Measurements from ENCODE around the gene PEX5L.
A peak's percentile ranks its signal among the peaks of the same experiment; 100 is the strongest.

Gene PEX5L

GRCh38 chr3:179949412-179949811 lies 87.3 kb downstream of the PEX5L start:
- H3K36me3 ChIP-seq (ENCODE audit: control insufficient read depth, insufficient read depth, low read length) = no peaks in the 10 kb centered on the region
- DNase-seq = no peak
- H3K4me3 ChIP-seq (ENCODE audit: insufficient read depth, low read depth, low read length, poor library complexity, severe bottlenecking) = no peak overlapping the region
- no peaks in the 10 kb centered on the region for H3K4me1 ChIP-seq (ENCODE audit: control insufficient read depth, insufficient read depth, low read length, poor library complexity, severe bottlenecking)
- no peak overlapping the region for H3K27ac ChIP-seq (ENCODE audit: insufficient read depth, low read length, poor library complexity, severe bottlenecking)
- no peaks in the 10 kb centered on the region for H3K27me3 ChIP-seq (replicated peaks; ENCODE audit: control insufficient read depth, insufficient read depth, low read length, poor library complexity, severe bottlenecking)
- no peaks in the 10 kb centered on the region for H3K9me3 ChIP-seq (ENCODE audit: control insufficient read depth, low read length)

GRCh38 chr3:179948740-179949139 lies 88.0 kb downstream of the PEX5L start:
- Histone ChIP-seq H3K9me3 (ENCODE audit: control insufficient read depth, low read length) (no peaks in the 10 kb centered on the region), H3K27me3 (replicated peaks; ENCODE audit: control insufficient read depth, insufficient read depth, low read length, poor library complexity, severe bottlenecking) (no peaks in the 10 kb centered on the region), H3K27ac (ENCODE audit: insufficient read depth, low read length, poor library complexity, severe bottlenecking) (no peak overlapping the region), H3K4me1 (ENCODE audit: control insufficient read depth, insufficient read depth, low read length, poor library complexity, severe bottlenecking) (no peaks in the 10 kb centered on the region), H3K36me3 (ENCODE audit: control insufficient read depth, insufficient read depth, low read length) (no peaks in the 10 kb centered on the region), H3K4me3 (ENCODE audit: insufficient read depth, low read depth, low read length, poor library complexity, severe bottlenecking) (no peak overlapping the region)
- DNase-seq = no peak

GRCh38 chr3:179945569-179945968 lies 91.2 kb downstream of the PEX5L start:
- Histone ChIP-seq H3K4me3 (ENCODE audit: insufficient read depth, low read depth, low read length, poor library complexity, severe bottlenecking) (no peak overlapping the region), H3K4me1 (ENCODE audit: control insufficient read depth, insufficient read depth, low read length, poor library complexity, severe bottlenecking) (no peaks in the 10 kb centered on the region), H3K36me3 (ENCODE audit: control insufficient read depth, insufficient read depth, low read length) (no peaks in the 10 kb centered on the region), H3K9me3 (ENCODE audit: control insufficient read depth, low read length) (no peaks in the 10 kb centered on the region), H3K27me3 (replicated peaks; ENCODE audit: control insufficient read depth, insufficient read depth, low read length, poor library complexity, severe bottlenecking) (peaks cover 4% of the 10 kb centered on the region), H3K27ac (ENCODE audit: insufficient read depth, low read length, poor library complexity, severe bottlenecking) (no peak overlapping the region)
- DNase-seq = no peak

- DNase-seq = no peak
- H3K27me3 ChIP-seq (replicated peaks; ENCODE audit: control insufficient read depth, insufficient read depth, low read length, poor library complexity, severe bottlenecking) = peaks cover 4% of the 10 kb centered on the region
- no peak overlapping the region for H3K27ac ChIP-seq (ENCODE audit: insufficient read depth, low read length, poor library complexity, severe bottlenecking)
- H3K9me3 ChIP-seq (ENCODE audit: control insufficient read depth, low read length) = no peaks in the 10 kb centered on the region
- no peak overlapping the region for H3K4me3 ChIP-seq (ENCODE audit: insufficient read depth, low read depth, low read length, poor library complexity, severe bottlenecking)
- no peaks in the 10 kb centered on the region for H3K4me1 ChIP-seq (ENCODE audit: control insufficient read depth, insufficient read depth, low read length, poor library complexity, severe bottlenecking)
- H3K36me3 ChIP-seq (ENCODE audit: control insufficient read depth, insufficient read depth, low read length) = no peaks in the 10 kb centered on the region
These were observed 93.4 kb downstream of the PEX5L start for GRCh38 chr3:179943117-179943880.

- Histone ChIP-seq H3K4me3 (ENCODE audit: insufficient read depth, low read depth, low read length, poor library complexity, severe bottlenecking) (no peak overlapping the region), H3K27me3 (replicated peaks; ENCODE audit: control insufficient read depth, insufficient read depth, low read length, poor library complexity, severe bottlenecking) (peaks cover 4% of the 10 kb centered on the region)
- DNase-seq = no peak
These were observed 94.1 kb downstream of the PEX5L start for GRCh38 chr3:179942553-179943075.

GRCh38 chr3:179935710-179936109 lies 101.0 kb downstream of the PEX5L start:
- DNase-seq = no peak
- Histone ChIP-seq H3K36me3 (ENCODE audit: control insufficient read depth, insufficient read depth, low read length) (no peaks in the 10 kb centered on the region), H3K9me3 (ENCODE audit: control insufficient read depth, low read length) (no peaks in the 10 kb centered on the region), H3K4me1 (ENCODE audit: control insufficient read depth, insufficient read depth, low read length, poor library complexity, severe bottlenecking) (no peaks in the 10 kb centered on the region), H3K4me3 (ENCODE audit: insufficient read depth, low read depth, low read length, poor library complexity, severe bottlenecking) (no peak overlapping the region), H3K27me3 (replicated peaks; ENCODE audit: control insufficient read depth, insufficient read depth, low read length, poor library complexity, severe bottlenecking) (no peaks in the 10 kb centered on the region), H3K27ac (ENCODE audit: insufficient read depth, low read length, poor library complexity, severe bottlenecking) (no peak overlapping the region)

More at GRCh38 chr3:179942553-179943075, 94.1 kb downstream of the PEX5L start:
- Histone ChIP-seq H3K27ac (ENCODE audit: insufficient read depth, low read length, poor library complexity, severe bottlenecking) (no peak overlapping the region), H3K4me1 (ENCODE audit: control insufficient read depth, insufficient read depth, low read length, poor library complexity, severe bottlenecking) (no peaks in the 10 kb centered on the region), H3K9me3 (ENCODE audit: control insufficient read depth, low read length) (no peaks in the 10 kb centered on the region), H3K36me3 (ENCODE audit: control insufficient read depth, insufficient read depth, low read length) (no peaks in the 10 kb centered on the region)

GRCh38 chr3:179933914-179934313 lies 102.8 kb downstream of the PEX5L start:
- DNase-seq = no peak
- no peaks in the 10 kb centered on the region for H3K9me3 ChIP-seq (ENCODE audit: control insufficient read depth, low read length)

GRCh38 chr3:179933080-179933479 lies 103.7 kb downstream of the PEX5L start:
- H3K27me3 ChIP-seq (replicated peaks; ENCODE audit: control insufficient read depth, insufficient read depth, low read length, poor library complexity, severe bottlenecking) = no peaks in the 10 kb centered on the region
- no peak overlapping the region for H3K27ac ChIP-seq (ENCODE audit: insufficient read depth, low read length, poor library complexity, severe bottlenecking)
- H3K36me3 ChIP-seq (ENCODE audit: control insufficient read depth, insufficient read depth, low read length) = no peaks in the 10 kb centered on the region
- no peaks in the 10 kb centered on the region for H3K4me1 ChIP-seq (ENCODE audit: control insufficient read depth, insufficient read depth, low read length, poor library complexity, severe bottlenecking)
- H3K4me3 ChIP-seq (ENCODE audit: insufficient read depth, low read depth, low read length, poor library complexity, severe bottlenecking) = no peak overlapping the region
- no peak for DNase-seq
- no peaks in the 10 kb centered on the region for H3K9me3 ChIP-seq (ENCODE audit: control insufficient read depth, low read length)

More at GRCh38 chr3:179933914-179934313, 102.8 kb downstream of the PEX5L start:
- H3K36me3 ChIP-seq (ENCODE audit: control insufficient read depth, insufficient read depth, low read length) = no peaks in the 10 kb centered on the region
- H3K27me3 ChIP-seq (replicated peaks; ENCODE audit: control insufficient read depth, insufficient read depth, low read length, poor library complexity, severe bottlenecking) = no peaks in the 10 kb centered on the region
- no peak overlapping the region for H3K27ac ChIP-seq (ENCODE audit: insufficient read depth, low read length, poor library complexity, severe bottlenecking)
- no peak overlapping the region for H3K4me3 ChIP-seq (ENCODE audit: insufficient read depth, low read depth, low read length, poor library complexity, severe bottlenecking)
- H3K4me1 ChIP-seq (ENCODE audit: control insufficient read depth, insufficient read depth, low read length, poor library complexity, severe bottlenecking) = no peaks in the 10 kb centered on the region

GRCh38 chr3:179932674-179933073 lies 104.1 kb downstream of the PEX5L start:
- H3K36me3 ChIP-seq (ENCODE audit: control insufficient read depth, insufficient read depth, low read length) = no peaks in the 10 kb centered on the region
- DNase-seq = no peak
- no peaks in the 10 kb centered on the region for H3K27me3 ChIP-seq (replicated peaks; ENCODE audit: control insufficient read depth, insufficient read depth, low read length, poor library complexity, severe bottlenecking)
- no peak overlapping the region for H3K27ac ChIP-seq (ENCODE audit: insufficient read depth, low read length, poor library complexity, severe bottlenecking)
- H3K4me1 ChIP-seq (ENCODE audit: control insufficient read depth, insufficient read depth, low read length, poor library complexity, severe bottlenecking) = no peaks in the 10 kb centered on the region
- no peak overlapping the region for H3K4me3 ChIP-seq (ENCODE audit: insufficient read depth, low read depth, low read length, poor library complexity, severe bottlenecking)
- no peaks in the 10 kb centered on the region for H3K9me3 ChIP-seq (ENCODE audit: control insufficient read depth, low read length)

- DNase-seq = peak in 1 of 3 donors; percentile 13
- Histone ChIP-seq H3K9me3 (ENCODE audit: control insufficient read depth, low read length) (no peaks in the 10 kb centered on the region), H3K4me3 (ENCODE audit: insufficient read depth, low read depth, low read length, poor library complexity, severe bottlenecking) (no peak overlapping the region), H3K27me3 (replicated peaks; ENCODE audit: control insufficient read depth, insufficient read depth, low read length, poor library complexity, severe bottlenecking) (no peaks in the 10 kb centered on the region), H3K4me1 (ENCODE audit: control insufficient read depth, insufficient read depth, low read length, poor library complexity, severe bottlenecking) (no peaks in the 10 kb centered on the region), H3K27ac (ENCODE audit: insufficient read depth, low read length, poor library complexity, severe bottlenecking) (no peak overlapping the region), H3K36me3 (ENCODE audit: control insufficient read depth, insufficient read depth, low read length) (no peaks in the 10 kb centered on the region)
These were observed 107.6 kb downstream of the PEX5L start for GRCh38 chr3:179929091-179929529.

Measured in effector memory CD4-positive, alpha-beta T cell (primary cell).